Stomach smooth muscle (tissue), 2 donors: Measurements from ENCODE around the gene DNAJC30.
"Not testable (repeated sequence)": the region's sequence is repeated elsewhere in the genome, so short reads cannot be mapped to it uniquely, and the experiment has no call there.

ENCODE experiments used
- H3K27ac ChIP-seq: one replicate; pipeline ENCODE4 v1.7.0; 2013; ENCODE audit warnings: mild to moderate bottlenecking, low read length, inconsistent platforms
- H3K27me3 ChIP-seq, 2 donors: one replicate each; pipeline ENCODE4 v1.7.0; 2013; ENCODE audit warnings: low read length in 2 of 2; ENCODE audit not compliant: insufficient read depth in 2 of 2, control insufficient read depth in 1 of 2
- H3K36me3 ChIP-seq, 2 donors: one replicate each; pipeline ENCODE4 v1.7.0; 2013; ENCODE audit warnings: low read length in 2 of 2; ENCODE audit not compliant: control insufficient read depth in 2 of 2, insufficient read depth in 2 of 2
- H3K4me1 ChIP-seq: one replicate; pipeline ENCODE4 v1.7.0; 2013; ENCODE audit warnings: low read length; ENCODE audit not compliant: control insufficient read depth, insufficient read depth
- H3K4me3 ChIP-seq, 2 donors: one replicate each; pipeline ENCODE4 v1.7.0; 2013; ENCODE audit warnings: low read length in 2 of 2
- H3K9ac ChIP-seq, 2 donors: one replicate each; pipeline ENCODE4 v1.7.0; 2013; ENCODE audit warnings: low read length in 2 of 2, mild to moderate bottlenecking in 1 of 2
- H3K9me3 ChIP-seq, 2 donors: one replicate each; pipeline ENCODE4 v1.7.0; 2013; ENCODE audit warnings: low read length in 2 of 2; ENCODE audit not compliant: control insufficient read depth in 2 of 2
- donor health status: healthy.
- donor health status: Pancreatic carcinoma.

The DNAJC30 gene

GRCh38 chr7:73719806-73720169, 36.5 kb upstream of the DNAJC30 start:
- no peak overlapping the region for H3K9ac ChIP-seq
- no peaks in the 10 kb centered on the region for H3K9me3 ChIP-seq
- H3K4me3 ChIP-seq = peak overlapping the region in 1 of 2 donors; percentile 57

GRCh38 chr7:73718905-73719805, 35.9 kb upstream of the DNAJC30 start, which contains the start of gene STX1A:
Gene STX1A, minus strand, starts transcription at chr7:73719669. Its CDS starts 38 bp downstream, at chr7:73719631.
- Histone ChIP-seq H3K27ac (peak within 1 kb of the TSS; percentile 41), H3K9me3 (no peaks in the 10 kb centered on the region), H3K4me3 (peak within 1 kb of the TSS; percentile 80), H3K4me1 (peaks cover 49% of the 10 kb centered on the region), H3K9ac (peak within 1 kb of the TSS; percentile 47 to 75), H3K27me3 (no peaks in the 10 kb centered on the region), H3K36me3 (peaks cover 0 to 5% of the 10 kb centered on the region in 2 donors)

More at GRCh38 chr7:73719806-73720169, 36.5 kb upstream of the DNAJC30 start:
- Histone ChIP-seq H3K27ac (peak overlapping the region; percentile 41), H3K36me3 (peaks cover 0 to 5% of the 10 kb centered on the region in 2 donors), H3K27me3 (no peaks in the 10 kb centered on the region), H3K4me1 (peaks cover 49% of the 10 kb centered on the region)

GRCh38 chr7:73718438-73718881, 35.2 kb upstream of the DNAJC30 start:
- Histone ChIP-seq H3K9me3 (no peaks in the 10 kb centered on the region), H3K4me1 (peaks cover 49% of the 10 kb centered on the region), H3K27me3 (no peaks in the 10 kb centered on the region), H3K9ac (peak overlapping the region; percentile 47 to 75), H3K36me3 (peaks cover 0 to 5% of the 10 kb centered on the region in 2 donors), H3K27ac (peak overlapping the region; percentile 11), H3K4me3 (peak overlapping the region; percentile 80)

GRCh38 chr7:73717991-73718405, 34.7 kb upstream of the DNAJC30 start:
- H3K27ac ChIP-seq = peak overlapping the region; percentile 67
- no peaks in the 10 kb centered on the region for H3K9me3 ChIP-seq
- H3K36me3 ChIP-seq = peaks cover 0 to 5% of the 10 kb centered on the region in 2 donors
- peak overlapping the region in 1 of 2 donors; percentile 75 for H3K9ac ChIP-seq
- H3K4me3 ChIP-seq = peak overlapping the region; percentile 80
- H3K27me3 ChIP-seq = no peaks in the 10 kb centered on the region
- H3K4me1 ChIP-seq = peaks cover 49% of the 10 kb centered on the region

- Histone ChIP-seq H3K4me1 (peaks cover 49% of the 10 kb centered on the region), H3K36me3 (peaks cover 0 to 5% of the 10 kb centered on the region in 2 donors), H3K9me3 (no peaks in the 10 kb centered on the region), H3K9ac (peak overlapping the region; percentile 51 to 58), H3K4me3 (peak overlapping the region; percentile 43 to 80), H3K27ac (peak overlapping the region; percentile 69), H3K27me3 (no peaks in the 10 kb centered on the region)
Observed at GRCh38 chr7:73717025-73717807, 34.0 kb upstream of the DNAJC30 start.

- H3K36me3 ChIP-seq = peaks cover 0 to 5% of the 10 kb centered on the region in 2 donors
- peak overlapping the region; percentile 29 to 58 for H3K9ac ChIP-seq
- peaks cover 44% of the 10 kb centered on the region for H3K4me1 ChIP-seq
- H3K4me3 ChIP-seq = peak overlapping the region; percentile 40 to 43
- H3K27ac ChIP-seq = peak overlapping the region; percentile 69
- no peaks in the 10 kb centered on the region for H3K27me3 ChIP-seq
- no peaks in the 10 kb centered on the region for H3K9me3 ChIP-seq
Observed at GRCh38 chr7:73716318-73716890, 33.2 kb upstream of the DNAJC30 start.

GRCh38 chr7:73715648-73716317, 32.5 kb upstream of the DNAJC30 start:
- H3K9ac ChIP-seq = no peak overlapping the region
- H3K27ac ChIP-seq = peak overlapping the region; percentile 69

GRCh38 chr7:73713319-73713718, 30.1 kb upstream of the DNAJC30 start:
- peaks cover 30% of the 10 kb centered on the region for H3K4me1 ChIP-seq
- H3K4me3 ChIP-seq, H3K9me3 ChIP-seq, H3K9ac ChIP-seq, H3K36me3 ChIP-seq, H3K27me3 ChIP-seq, H3K27ac ChIP-seq: not testable (repeated sequence)

More at GRCh38 chr7:73715648-73716317, 32.5 kb upstream of the DNAJC30 start:
- Histone ChIP-seq H3K9me3 (no peaks in the 10 kb centered on the region), H3K4me3 (peak overlapping the region in 1 of 2 donors; percentile 15), H3K27me3 (no peaks in the 10 kb centered on the region), H3K4me1 (peaks cover 38% of the 10 kb centered on the region), H3K36me3 (peaks cover 0 to 5% of the 10 kb centered on the region in 2 donors)

GRCh38 chr7:73712773-73713172, 29.5 kb upstream of the DNAJC30 start:
- no peak overlapping the region for H3K4me3 ChIP-seq
- peaks cover 2 to 5% of the 10 kb centered on the region in 2 donors for H3K36me3 ChIP-seq
- no peak overlapping the region for H3K27ac ChIP-seq
- no peak overlapping the region for H3K9ac ChIP-seq
- H3K4me1 ChIP-seq = peaks cover 24% of the 10 kb centered on the region
- H3K9me3 ChIP-seq = no peaks in the 10 kb centered on the region
- H3K27me3 ChIP-seq = no peaks in the 10 kb centered on the region
